Measurements from ENCODE around the gene EXOC4.

DNA sequence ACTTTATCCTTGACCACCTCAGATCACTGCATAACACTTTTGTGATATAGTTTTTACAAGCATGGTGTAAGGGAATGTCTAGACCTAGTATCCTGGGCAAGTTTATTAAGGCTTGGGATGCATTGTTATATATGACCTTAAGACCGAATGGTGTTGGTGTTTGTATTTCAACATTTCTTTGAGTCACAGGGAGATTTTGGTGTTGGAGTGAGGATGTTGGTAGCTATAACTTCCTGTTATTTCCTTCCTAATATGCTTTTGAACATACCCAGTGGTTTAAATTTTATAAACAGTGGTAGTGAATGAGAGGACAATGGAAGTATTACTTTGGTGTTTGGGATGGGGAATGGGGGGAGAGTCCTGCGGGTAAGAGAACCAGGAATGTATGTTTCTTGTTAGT lies 2.6 kb downstream of the EXOC4 start:
- TF ChIP-seq CTCF (conservative IDR thresholded peaks at IDR 0.05; ENCODE audit: low read length): no peak
- TF ChIP-seq EZH2phosphoT487 (IDR thresholded peaks at IDR 0.05; ENCODE audit: borderline replicate concordance): no peak
